H1 (cell line): Measurements from ENCODE around the gene RBM26. TPM values are rescaled to one million over a fixed set of nuclear protein-coding genes. Genes with fewer than 3 reads are reported as not detected.
A peak's percentile ranks its signal among the peaks of the same experiment; 100 is the strongest.

Source experiments
- CTCF ChIA-PET: fragments of 300-600 bp; sonication (Branson Sonifier 250); formaldehyde crosslinking; loops from one replicate; lab custom pipeline; 2021; ENCODE audit not compliant: partially characterized antibody; lab: Charles Lee
- POLR2A ChIA-PET: fragments of 300-600 bp; sonication (Branson Sonifier 250); formaldehyde crosslinking; loops from one replicate; lab custom pipeline; 2021; ENCODE audit warnings: inconsistent platforms; ENCODE audit not compliant: partially characterized antibody; lab: Charles Lee
- DNase-seq, 2 experiments: peaks; one replicate each; pipeline versions ENCODE4 v3.0.0 to v3.0.0-alpha.2; 2010 to 2022; ENCODE audit warnings: low spot score in 2 of 2, low read depth in 1 of 2, mixed read lengths in 1 of 2
- FAIRE-seq: peaks from 2 replicates; lab custom pipeline; 2011; peaks lifted over from hg19 to GRCh38; lab: Jason Lieb, UNC
- H2AFZ ChIP-seq: 2 replicates; pipeline ENCODE4 v1.8.1; 2012; ENCODE audit warnings: low read length, inconsistent platforms
- H2AK5ac ChIP-seq: 2 replicates; pipeline ENCODE4 v1.6.1; 2013; ENCODE audit warnings: low read depth, low read length
- H2BK120ac ChIP-seq: replicated peaks from 2 replicates; pipeline ENCODE3; 2013; ENCODE audit warnings: low read depth, low read length, inconsistent platforms
- H2BK12ac ChIP-seq: 2 replicates; pipeline ENCODE4 v1.6.1; 2013; ENCODE audit warnings: low read depth, low read length
- H2BK15ac ChIP-seq: 2 replicates; pipeline ENCODE4 v1.6.1; 2013; ENCODE audit warnings: low read length
- H2BK20ac ChIP-seq: 2 replicates; pipeline ENCODE4 v1.6.1; 2013; ENCODE audit warnings: low read length
- H2BK5ac ChIP-seq: 2 replicates; pipeline ENCODE4 v1.6.1; 2013; ENCODE audit warnings: low read depth, low read length
- H3K14ac ChIP-seq: 2 replicates; pipeline ENCODE4 v1.6.1; 2013; ENCODE audit warnings: inconsistent platforms; ENCODE audit not compliant: insufficient read length
- H3K18ac ChIP-seq: 2 replicates; pipeline ENCODE4 v1.6.1; 2013; ENCODE audit warnings: low read length; ENCODE audit errors: extremely low read depth
- H3K23ac ChIP-seq: 2 replicates; pipeline ENCODE4 v1.6.1; 2013; ENCODE audit warnings: inconsistent platforms; ENCODE audit not compliant: insufficient read length
- H3K23me2 ChIP-seq: 2 replicates; pipeline ENCODE4 v1.6.1; 2013; ENCODE audit warnings: low read depth, low read length
- H3K27ac ChIP-seq: 2 replicates; pipeline ENCODE4 v1.6.1; 2011; ENCODE audit warnings: low read depth, low read length, inconsistent platforms
- H3K27me3 ChIP-seq, 4 experiments: replicated peaks in 1 of 4; 1 replicate in 1 of 4; 2 replicates in 3 of 4; pipeline versions ENCODE4 v1.6.1 to v1.8.1; 2011 to 2013; ENCODE audit warnings: low read length in 3 of 4, mild to moderate bottlenecking in 3 of 4, inconsistent platforms in 2 of 4, mixed read lengths in 2 of 4, moderate library complexity in 1 of 4; ENCODE audit not compliant: control insufficient read depth in 3 of 4, insufficient read depth in 3 of 4; ENCODE audit errors: extremely low read depth in 1 of 4
- H3K36me3 ChIP-seq, 4 experiments: 2 replicates each; pipeline versions ENCODE4 v1.6.1 to v1.8.1; 2011 to 2013; ENCODE audit warnings: mild to moderate bottlenecking in 4 of 4, low read length in 3 of 4, moderate library complexity in 2 of 4, control low read depth in 1 of 4, inconsistent platforms in 1 of 4; ENCODE audit not compliant: insufficient read depth in 4 of 4, control insufficient read depth in 2 of 4
- H3K4ac ChIP-seq: replicated peaks from 2 replicates; pipeline ENCODE3; 2013; ENCODE audit warnings: low read length, low read depth, mixed read lengths, inconsistent platforms; ENCODE audit not compliant: insufficient read length
- H3K4me1 ChIP-seq, 4 experiments: replicated peaks in 1 of 4; 1 replicate in 1 of 4; 2 replicates in 3 of 4; pipeline versions ENCODE4 v1.6.1 to v1.8.1; 2011 to 2013; ENCODE audit warnings: low read length in 3 of 4, inconsistent platforms in 2 of 4, mixed read lengths in 1 of 4; ENCODE audit not compliant: insufficient read depth in 4 of 4, control insufficient read depth in 3 of 4
- H3K4me2 ChIP-seq, 2 experiments: 2 replicates each; pipeline versions ENCODE4 v1.6.1 to v1.8.1; 2011 to 2013; ENCODE audit warnings: low read depth in 2 of 2, low read length in 2 of 2, control low read depth in 1 of 2, inconsistent platforms in 1 of 2, mild to moderate bottlenecking in 1 of 2; ENCODE audit not compliant: insufficient read depth in 1 of 2
- H3K4me3 ChIP-seq, 4 experiments: fragments of 200-600, 300-600 bp in 1 of 4; sonication (generic), shearing (Covaris generic), sonication (Bioruptor Twin) in 1 of 4; 2 replicates each; pipeline versions ENCODE4 v1.5.1 to v1.8.1; 2011 to 2016; ENCODE audit warnings: low read length in 4 of 4, low read depth in 3 of 4, control low read depth in 2 of 4, inconsistent platforms in 2 of 4, mild to moderate bottlenecking in 2 of 4, mixed read lengths in 1 of 4, moderate library complexity in 1 of 4; ENCODE audit not compliant: insufficient read depth in 2 of 4; ENCODE audit errors: extremely low read depth in 1 of 4
- H3K56ac ChIP-seq: replicated peaks from 2 replicates; pipeline ENCODE3; 2013; ENCODE audit warnings: low read depth, mild to moderate bottlenecking, mixed read lengths, low read length, inconsistent platforms; ENCODE audit not compliant: insufficient read length
- H3K79me1 ChIP-seq: 2 replicates; pipeline ENCODE4 v1.6.1; 2013; ENCODE audit warnings: low read depth, low read length, control low read depth
- H3K79me2 ChIP-seq, 2 experiments: 2 replicates each; pipeline versions ENCODE4 v1.6.1 to v1.8.1; 2012 to 2013; ENCODE audit warnings: low read length in 2 of 2, mild to moderate bottlenecking in 2 of 2, inconsistent platforms in 1 of 2; ENCODE audit not compliant: insufficient read depth in 2 of 2, control insufficient read depth in 1 of 2
- H3K9ac ChIP-seq, 4 experiments: replicated peaks in 1 of 4; 1 replicate in 1 of 4; 2 replicates in 3 of 4; pipeline versions ENCODE4 v1.6.1 to v1.8.1; 2011 to 2013; ENCODE audit warnings: low read depth in 3 of 4, low read length in 3 of 4, control low read depth in 2 of 4, mild to moderate bottlenecking in 2 of 4, moderate library complexity in 2 of 4, inconsistent platforms in 1 of 4; ENCODE audit errors: extremely low read depth in 1 of 4
- H3K9me3 ChIP-seq, 2 experiments: 2 replicates each; pipeline versions ENCODE4 v1.6.1 to v1.8.1; 2012 to 2013; ENCODE audit warnings: mild to moderate bottlenecking in 2 of 2, moderate library complexity in 2 of 2, control low read depth in 1 of 2, inconsistent platforms in 1 of 2, low read depth in 1 of 2, low read length in 1 of 2, mixed read lengths in 1 of 2; ENCODE audit not compliant: insufficient read depth in 2 of 2
- H4K20me1 ChIP-seq, 2 experiments: replicated peaks in 1 of 2; 2 replicates each; pipeline versions ENCODE3 to v1.8.1; 2011 to 2013; ENCODE audit warnings: inconsistent platforms in 2 of 2, low read length in 2 of 2, mild to moderate bottlenecking in 1 of 2; ENCODE audit not compliant: insufficient read depth in 2 of 2, control insufficient read depth in 1 of 2
- H4K5ac ChIP-seq: 2 replicates; pipeline ENCODE4 v1.6.1; 2013; ENCODE audit warnings: low read length, low read depth, mixed read lengths, inconsistent platforms; ENCODE audit not compliant: insufficient read length
- H4K8ac ChIP-seq: 2 replicates; pipeline ENCODE4 v1.8.0; 2013; ENCODE audit warnings: mild to moderate bottlenecking, moderate library complexity, low read length, inconsistent platforms; ENCODE audit not compliant: insufficient read depth; ENCODE audit errors: extremely low read depth
- H4K91ac ChIP-seq: replicated peaks from 2 replicates; pipeline ENCODE3; 2013; ENCODE audit warnings: low read length, mixed read lengths, inconsistent platforms; ENCODE audit not compliant: insufficient read length
- SP2 ChIP-seq: IDR thresholded peaks from 2 replicates; pipeline ENCODE4 v1.6.1; 2012; ENCODE audit warnings: mild to moderate bottlenecking, low read length, inconsistent platforms
- TAF7 ChIP-seq: optimal IDR thresholded peaks from 2 replicates; pipeline ENCODE3; 2011; ENCODE audit warnings: low read depth, mild to moderate bottlenecking, inconsistent platforms, low read length, moderate library complexity, borderline replicate concordance
- TCF12 ChIP-seq: IDR thresholded peaks from 2 replicates; pipeline ENCODE4 v1.6.1; 2011; ENCODE audit warnings: low read depth, mild to moderate bottlenecking, low read length
- WGBS, 2 experiments: shearing (Covaris generic) in 1 of 2; methylation state at CpG; one replicate each; pipeline versions ENCODE4 v1.1.6 to v1.1.7; 2013 to 2015; ENCODE audit warnings: low lambda C conversion rate in 2 of 2, mixed read lengths in 2 of 2, inconsistent platforms in 1 of 2, low coverage in 1 of 2, missing lambda C conversion rate in 1 of 2; ENCODE audit not compliant: insufficient replicate concordance in 2 of 2, insufficient coverage in 1 of 2, insufficient read length in 1 of 2; ENCODE audit errors: extremely low coverage in 1 of 2, missing lambda C conversion rate in 1 of 2; 5-methylcytosine and 5-hydroxymethylcytosine counted together
- polyA plus RNA-seq, 7 experiments: library from polyadenylated mRNA; depleted of rRNA in 3 of 7; stranded (reverse) in 5 of 7; unstranded in 2 of 7; fragments of >200 nt in 5 of 7; fragments of 200-250 nt in 2 of 7; gene quantifications; 1 replicate in 5 of 7; 2 replicates in 1 of 7; 4 replicates in 1 of 7; pipeline versions ENCODE4 v1.2.1 to v1.2.3, GENCODE V29; 2011 to 2013; ENCODE audit warnings: missing spikeins in 2 of 7, mixed read lengths in 2 of 7
- total RNA-seq: library from RNA; stranded (reverse); fragmentation: NEBNext Ultra II Directional; extraction: Animal tissue kit (Norgen Biotek cat#: 25700); gene quantifications from 2 replicates; pipeline ENCODE4 v1.2.1, GENCODE V29; 2021

RBM26 gene
- total and polyA plus RNA-seq, 2 of the 8 experiments (the other 6 are each of a cell fraction or from before 2014, with no cell fraction given) = 20.3 to 65.5 TPM

GRCh38 chr13:79440958-79441528 is 35.0 kb upstream of the RBM26 start:
- no peak overlapping the region for H2BK5ac ChIP-seq
- ChIA-PET CTCF (interaction anchor here (2.4 kb wide), 1 partner anchor 18 kb away, joined by 12 read pairs; no protein-coding TSS in a partner anchor), POLR2A (interaction anchor here (1.3 to 1.4 kb wide), 2 partner anchors 14 to 17 kb away, joined by 3 read pairs; no protein-coding TSS in a partner anchor)
- TF ChIP-seq TAF7 = no peak
- no peak for TF ChIP-seq TCF12
- no peak for TF ChIP-seq SP2

More at GRCh38 chr13:79440958-79441528, 35.0 kb upstream of the RBM26 start:
- H3K79me1 ChIP-seq = no peaks in the 10 kb centered on the region
- H3K4me3 ChIP-seq = no peak overlapping the region
- H3K36me3 ChIP-seq = no peaks in the 10 kb centered on the region
- H3K14ac ChIP-seq = no peak overlapping the region
- H2BK20ac ChIP-seq = no peak overlapping the region
- no peak overlapping the region for H4K91ac ChIP-seq
- H3K27ac ChIP-seq = no peak overlapping the region
- no peak overlapping the region for H2AK5ac ChIP-seq
- no peak overlapping the region for H3K9ac ChIP-seq
- no peaks in the 10 kb centered on the region for H3K23me2 ChIP-seq
- H2BK12ac ChIP-seq = no peak overlapping the region
- H2BK15ac ChIP-seq = no peak overlapping the region
- H3K27me3 ChIP-seq = no peaks in the 10 kb centered on the region
- H4K20me1 ChIP-seq = no peaks in the 10 kb centered on the region
- no peak overlapping the region for H4K5ac ChIP-seq
- no peaks in the 10 kb centered on the region for H3K79me2 ChIP-seq
- H4K8ac ChIP-seq = no peak overlapping the region
- H2BK120ac ChIP-seq = no peak overlapping the region
- H3K23ac ChIP-seq = no peak overlapping the region
- no peak overlapping the region for H3K18ac ChIP-seq
- H3K4me1 ChIP-seq = no peaks in the 10 kb centered on the region; a peak in 1 of 7 replicates
- H3K56ac ChIP-seq = no peak overlapping the region
- H3K4me2 ChIP-seq = no peak overlapping the region
- 0 out of 2 replicates have a peak overlapping the region, but pooled peaks have one; percentile 81 for H2AFZ ChIP-seq
- DNase-seq (no peak), FAIRE-seq (no peak)
- no peak overlapping the region for H3K4ac ChIP-seq
- H3K9me3 ChIP-seq = no peaks in the 10 kb centered on the region
- WGBS, 2 experiments = 81% methylated on average over 5 of the region's 5 CpGs; no CpG with 5 or more reads in 1 of the 2 experiments
